ENCODE data around the gene PAQR6. TPM values are rescaled to one million over a fixed set of nuclear protein-coding genes. Genes with fewer than 3 reads are reported as not detected.

Gene PAQR6
- total RNA-seq, 2 experiments from 2014 or later = 6.2 to 7.3 TPM

DNA sequence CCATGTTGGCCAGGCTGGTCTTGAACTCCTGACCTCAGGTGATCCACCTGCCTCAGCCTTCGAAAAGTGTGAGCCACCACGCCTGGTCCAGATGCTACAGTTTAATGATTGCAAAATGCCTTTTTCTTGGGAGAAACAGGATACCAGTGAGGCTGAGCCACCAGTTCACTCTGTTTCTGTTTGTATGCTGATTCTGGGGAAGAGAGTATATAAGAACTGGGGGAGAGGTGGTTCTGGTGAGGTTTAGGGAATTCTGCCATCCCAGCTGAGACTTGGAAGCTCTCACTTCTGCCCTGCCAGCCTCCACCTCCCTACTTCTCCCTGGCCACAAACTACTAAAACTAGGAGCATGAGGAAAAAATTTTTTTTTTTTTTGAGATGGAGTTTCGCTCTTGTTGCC, 43.2 kb downstream of the PAQR6 start:
- DNase-seq = no peak
- Mint-ChIP-seq H3K27me3 (no peaks in the 10 kb centered on the region), H3K4me1 (peaks cover 23% of the 10 kb centered on the region), H3K4me3 (no peak overlapping the region), H3K27ac (no peak overlapping the region), H3K36me3 (ENCODE audit: low read depth) (peaks cover 40% of the 10 kb centered on the region), H3K9me3 (no peaks in the 10 kb centered on the region)
- POLR2A ChIA-PET = no interaction called here
- CTCF ChIA-PET = interaction anchor here (0.6 kb wide), 1 partner anchor 39 kb away, joined by 4 read pairs; no protein-coding TSS in a partner anchor

DNA sequence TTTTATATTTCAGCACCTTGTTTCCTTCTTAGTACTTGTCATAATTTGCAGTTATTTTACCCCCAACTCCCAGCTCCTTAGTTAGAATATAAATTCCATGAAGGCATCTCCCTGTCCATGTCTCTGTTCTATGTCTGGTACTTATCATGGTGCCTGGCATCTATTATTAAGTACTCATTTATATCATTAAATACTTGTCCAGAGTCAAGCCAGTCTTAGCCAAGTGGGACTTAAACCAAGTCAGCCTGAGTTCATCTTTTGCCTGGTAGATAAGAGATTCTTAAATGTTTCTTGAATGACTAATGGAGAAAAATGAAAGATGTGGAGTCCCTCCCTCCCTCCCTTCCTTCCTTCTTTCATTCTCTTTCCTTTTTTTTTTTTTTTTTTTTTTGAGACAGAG, 44.5 kb downstream of the PAQR6 start:
- Mint-ChIP-seq H3K27me3 (no peaks in the 10 kb centered on the region), H3K27ac (no peak overlapping the region), H3K4me1 (peaks cover 31% of the 10 kb centered on the region), H3K9me3 (no peaks in the 10 kb centered on the region), H3K36me3 (ENCODE audit: low read depth) (peaks cover 40% of the 10 kb centered on the region), H3K4me3 (no peak overlapping the region)
- POLR2A ChIA-PET = interaction anchor here (0.6 kb wide), 1 partner anchor 39 kb away, joined by 3 read pairs; no protein-coding TSS in a partner anchor
- CTCF ChIA-PET = interaction anchor here (0.6 kb wide), 1 partner anchor 95 kb away, joined by 3 read pairs; no protein-coding TSS in a partner anchor
- DNase-seq = no peak

DNA sequence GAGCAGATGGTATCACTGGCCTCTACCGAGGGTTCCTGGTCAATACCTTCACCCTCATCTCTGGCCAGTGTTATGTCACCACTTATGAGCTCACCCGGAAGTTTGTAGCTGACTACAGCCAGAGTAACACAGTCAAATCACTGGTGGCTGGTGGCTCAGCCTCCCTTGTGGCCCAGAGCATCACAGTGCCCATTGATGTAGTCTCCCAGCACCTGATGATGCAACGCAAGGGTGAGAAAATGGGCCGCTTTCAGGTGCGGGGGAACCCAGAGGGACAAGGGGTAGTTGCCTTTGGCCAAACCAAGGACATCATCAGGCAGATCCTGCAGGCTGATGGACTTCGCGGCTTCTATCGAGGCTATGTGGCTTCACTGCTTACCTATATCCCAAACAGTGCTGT, 47.8 kb downstream of the PAQR6 start:
- Mint-ChIP-seq H3K4me1 (peaks cover 58% of the 10 kb centered on the region), H3K36me3 (ENCODE audit: low read depth) (peaks cover 42% of the 10 kb centered on the region), H3K27ac (no peak overlapping the region), H3K27me3 (no peaks in the 10 kb centered on the region), H3K4me3 (no peak overlapping the region), H3K9me3 (no peaks in the 10 kb centered on the region)
- DNase-seq = no peak
- ChIA-PET POLR2A (interaction anchor here (2.3 kb wide), 1 partner anchor 13 kb away, joined by 8 read pairs; the partner anchor contains the start of gene PMF1), CTCF (interaction anchor here (0.7 to 2.2 kb wide), 7 partner anchors 13 to 54 kb away, joined by 3 to 9 read pairs (median 3); partner anchors contain the start of gene PMF1)

GRCh38 chr1:156198831-156199349, 49.0 kb downstream of the PAQR6 start:
- no peak for DNase-seq
- CTCF ChIA-PET = interaction anchor here (0.7 to 3.3 kb wide), 10 partner anchors 13 to 103 kb away, joined by 3 to 30 read pairs (median 4); partner anchors contain the start of gene PMF1
- no peaks in the 10 kb centered on the region for H3K27me3 Mint-ChIP-seq
- H3K36me3 Mint-ChIP-seq (ENCODE audit: low read depth) = peaks cover 43% of the 10 kb centered on the region
- H3K9me3 Mint-ChIP-seq = no peaks in the 10 kb centered on the region
- H3K4me1 Mint-ChIP-seq = peaks cover 64% of the 10 kb centered on the region
- H3K4me3 Mint-ChIP-seq = no peak overlapping the region
- peak overlapping the region; percentile 81 for H3K27ac Mint-ChIP-seq
- POLR2A ChIA-PET = interaction anchor here (0.6 kb wide), 2 partner anchors 14 to 101 kb away, joined by 3 to 5 read pairs; partner anchors contain the start of gene PMF1

- no peak for DNase-seq
- Mint-ChIP-seq H3K9me3 (no peaks in the 10 kb centered on the region), H3K36me3 (ENCODE audit: low read depth) (peaks cover 46% of the 10 kb centered on the region), H3K27ac (peak overlapping the region; percentile 15), H3K27me3 (no peaks in the 10 kb centered on the region), H3K4me1 (peaks cover 77% of the 10 kb centered on the region), H3K4me3 (no peak overlapping the region)
- POLR2A ChIA-PET = interaction anchor here (0.8 kb wide), 1 partner anchor 21 kb away, joined by 3 read pairs; no protein-coding TSS in a partner anchor
- CTCF ChIA-PET = interaction anchor here (0.6 to 3.3 kb wide), 6 partner anchors 10 to 275 kb away, joined by 3 to 30 read pairs (median 4); partner anchors contain the start of gene PMF1
Measured at GRCh38 chr1:156196445-156196844, 51.4 kb downstream of the PAQR6 start.

DNA sequence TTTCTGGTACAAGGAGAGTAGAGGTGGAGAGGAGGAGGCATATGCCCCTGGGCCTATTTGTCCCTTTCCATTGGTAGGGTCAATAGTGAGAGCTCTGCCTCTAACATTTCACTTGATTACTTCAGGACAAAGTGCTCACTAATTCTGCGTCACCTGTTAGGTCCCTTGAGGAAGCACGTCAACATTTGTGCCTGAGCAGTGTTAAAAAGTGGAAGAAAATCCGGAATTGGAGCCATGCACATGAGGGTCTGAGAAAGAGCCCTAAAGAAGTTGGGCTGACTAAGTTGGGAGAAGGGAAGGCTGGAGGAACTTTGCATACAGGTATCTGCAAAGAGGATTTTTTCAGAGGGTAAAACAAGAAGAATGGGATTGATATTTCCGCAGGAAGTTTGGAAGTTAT, 52.0 kb downstream of the PAQR6 start:
- H3K27ac Mint-ChIP-seq = peak overlapping the region; percentile 38
- POLR2A ChIA-PET = no interaction called here
- peak overlapping the region; percentile 91 for H3K4me3 Mint-ChIP-seq
- peaks cover 77% of the 10 kb centered on the region for H3K4me1 Mint-ChIP-seq
- H3K36me3 Mint-ChIP-seq (ENCODE audit: low read depth) = peaks cover 46% of the 10 kb centered on the region
- H3K27me3 Mint-ChIP-seq = no peaks in the 10 kb centered on the region
- no peaks in the 10 kb centered on the region for H3K9me3 Mint-ChIP-seq
- CTCF ChIA-PET = interaction anchor here (2.4 kb wide), 1 partner anchor 29 kb away, joined by 11 read pairs; no protein-coding TSS in a partner anchor
- DNase-seq = no peak

- H3K27me3 Mint-ChIP-seq = no peaks in the 10 kb centered on the region
- H3K36me3 Mint-ChIP-seq (ENCODE audit: low read depth) = peaks cover 38% of the 10 kb centered on the region
- CTCF ChIA-PET = interaction anchor here (0.5 to 1.8 kb wide), 10 partner anchors 14 to 1831 kb away, joined by 3 to 6 read pairs (median 4); partner anchors contain the start of gene SEMA4A
- no peak for DNase-seq
- POLR2A ChIA-PET = no interaction called here
- H3K4me3 Mint-ChIP-seq = peak overlapping the region; percentile 91
- H3K27ac Mint-ChIP-seq = peak overlapping the region; percentile 98
- H3K9me3 Mint-ChIP-seq = peaks cover 5% of the 10 kb centered on the region
- H3K4me1 Mint-ChIP-seq = peaks cover 64% of the 10 kb centered on the region
Measured at GRCh38 chr1:156194300-156194652, 53.6 kb downstream of the PAQR6 start.

- peaks cover 58% of the 10 kb centered on the region for H3K4me1 Mint-ChIP-seq
- H3K27ac Mint-ChIP-seq = peak within 1 kb of the TSS; percentile 98
- H3K36me3 Mint-ChIP-seq (ENCODE audit: low read depth) = peaks cover 33% of the 10 kb centered on the region
- ChIA-PET POLR2A (interaction anchor here (0.6 to 1.1 kb wide), 3 partner anchors 19 to 240 kb away, joined by 3 to 5 read pairs (median 4); partner anchors contain the start of gene PMF1), CTCF (interaction anchor here (0.7 to 1.8 kb wide), 9 partner anchors 12 to 98 kb away, joined by 3 to 6 read pairs (median 3); partner anchors contain the start of genes PMF1 and SEMA4A)
- peak; percentile 98 for DNase-seq
- peak within 1 kb of the TSS; percentile 91 for H3K4me3 Mint-ChIP-seq
- H3K27me3 Mint-ChIP-seq = no peaks in the 10 kb centered on the region
- H3K9me3 Mint-ChIP-seq = peaks cover 9% of the 10 kb centered on the region
Measured at GRCh38 chr1:156193488-156194299, 54.2 kb downstream of the PAQR6 start, which contains the start of gene SLC25A44. Gene SLC25A44 (plus strand): TSS chr1:156194104. CDS start chr1:156199848, 5,744 bp downstream.

Other genes with a start within 250 kb of the PAQR6 start
- gene SSR2, start 227.1 kb downstream of the PAQR6 start, total RNA-seq = 100 to 1,000 TPM; 235 to 273 TPM
- gene UBQLN4, start 194.3 kb downstream of the PAQR6 start, total RNA-seq = 10 to 100 TPM; 30.8 to 34.0 TPM
- 10 to 100 TPM; 41.3 to 61.0 TPM for gene LAMTOR2, start 193.3 kb downstream of the PAQR6 start, total RNA-seq
- gene RAB25, start 186.9 kb downstream of the PAQR6 start, total RNA-seq = under 1 TPM in 1 of 2 experiments, not detected in 1; 0.50 TPM
- under 1 TPM; 0.02 to 0.05 TPM for gene MEX3A, start 165.6 kb downstream of the PAQR6 start, total RNA-seq
- gene LMNA, start 133.3 kb downstream of the PAQR6 start, total RNA-seq = 10 to 100 TPM; 38.3 to 43.5 TPM
- gene SEMA4A, start 94.5 kb downstream of the PAQR6 start, total RNA-seq = 10 to 100 TPM; 35.3 to 37.8 TPM
- gene SLC25A44, start 54.0 kb downstream of the PAQR6 start, total RNA-seq = 10 to 100 TPM; 27.5 to 28.0 TPM
- gene PMF1, start 35.0 kb downstream of the PAQR6 start, total RNA-seq = 10 to 100 TPM; 72.8 to 73.4 TPM
- gene BGLAP, start 5.9 kb downstream of the PAQR6 start, total RNA-seq = 1 to 10 TPM; 1.3 to 3.0 TPM
- 10 to 100 TPM; 68.0 to 68.1 TPM for gene SMG5, start 34.8 kb upstream of the PAQR6 start, total RNA-seq
- 10 to 100 TPM; 11.6 to 14.4 TPM for gene TMEM79, start 36.3 kb upstream of the PAQR6 start, total RNA-seq
- 10 to 100 TPM; 33.2 to 33.6 TPM for gene GLMP, start 47.6 kb upstream of the PAQR6 start, total RNA-seq
- under 1 TPM in 1 of 2 experiments, not detected in 1; 0.52 TPM for gene VHLL, start 51.3 kb upstream of the PAQR6 start, total RNA-seq
- 100 to 1,000 TPM; 186 to 228 TPM for gene CCT3, start 90.2 kb upstream of the PAQR6 start, total RNA-seq
- gene TSACC, start 90.5 kb upstream of the PAQR6 start, total RNA-seq = under 1 TPM; 0.50 to 0.89 TPM
- gene RHBG, start 121.2 kb upstream of the PAQR6 start, total RNA-seq = not detected